GM18858 (cell line): ENCODE data around the gene LELP1.
"Not testable (repeated sequence)": the region's sequence is repeated elsewhere in the genome, so short reads cannot be mapped to it uniquely, and the experiment has no call there.

ENCODE experiments used
- ATAC-seq: cut with Tn5 transposase; IDR thresholded peaks from one replicate; pipeline ENCODE4 v1.9.1; 2021; ENCODE audit not compliant: unreplicated experiment

Gene LELP1

GRCh38 chr1:153228491-153228890 lies 25.3 kb downstream of the LELP1 start:
- no peak for ATAC-seq

GRCh38 chr1:153229076-153229829 lies 26.0 kb downstream of the LELP1 start:
- ATAC-seq: not testable (repeated sequence)

DNA sequence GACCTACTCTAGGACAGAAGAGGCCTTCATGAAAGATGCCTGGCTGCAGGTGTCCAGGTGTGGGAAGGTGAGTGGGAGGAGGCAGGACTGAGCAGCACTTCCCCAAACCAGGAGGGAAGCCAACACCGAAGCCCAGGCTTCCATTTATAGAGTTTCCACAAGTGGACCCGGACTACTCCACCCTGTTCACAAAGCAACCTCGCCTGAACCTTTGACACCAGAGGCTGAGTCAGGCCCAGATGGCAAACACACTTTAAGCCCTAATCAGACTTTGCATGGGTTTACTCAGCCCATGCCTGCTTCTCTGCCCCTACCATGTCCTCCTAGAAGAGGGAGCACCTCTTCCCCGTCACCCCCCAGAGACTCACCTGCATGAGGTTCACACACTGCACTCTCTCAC lies 28.1 kb downstream of the LELP1 start:
- no peak for ATAC-seq

- no peak for ATAC-seq
Measured at GRCh38 chr1:153231785-153232184, 28.6 kb downstream of the LELP1 start.

GRCh38 chr1:153232553-153232952 lies 29.3 kb downstream of the LELP1 start:
- no peak for ATAC-seq

GRCh38 chr1:153233448-153233847 lies 30.2 kb downstream of the LELP1 start:
- no peak for ATAC-seq

GRCh38 chr1:153238527-153238926 lies 35.3 kb downstream of the LELP1 start:
- ATAC-seq: no peak

DNA sequence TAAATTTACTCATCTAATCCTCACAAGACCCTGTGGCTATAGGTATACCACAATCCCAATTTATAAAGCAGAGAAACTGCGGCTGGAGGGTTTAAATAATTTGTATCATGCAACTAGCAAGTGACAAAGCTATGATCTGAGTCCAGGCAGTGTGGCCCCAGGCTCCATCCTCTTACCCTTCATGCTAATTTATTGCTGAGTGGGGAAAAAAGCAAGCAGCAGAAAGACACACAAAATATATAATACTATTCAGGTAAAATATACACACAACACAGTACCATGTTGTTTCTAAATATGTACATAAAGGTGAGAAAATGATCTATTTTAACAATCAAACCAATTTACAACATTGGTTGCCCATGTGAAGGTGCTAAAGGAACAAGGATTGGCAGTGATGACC lies 38.9 kb downstream of the LELP1 start:
- ATAC-seq: no peak

DNA sequence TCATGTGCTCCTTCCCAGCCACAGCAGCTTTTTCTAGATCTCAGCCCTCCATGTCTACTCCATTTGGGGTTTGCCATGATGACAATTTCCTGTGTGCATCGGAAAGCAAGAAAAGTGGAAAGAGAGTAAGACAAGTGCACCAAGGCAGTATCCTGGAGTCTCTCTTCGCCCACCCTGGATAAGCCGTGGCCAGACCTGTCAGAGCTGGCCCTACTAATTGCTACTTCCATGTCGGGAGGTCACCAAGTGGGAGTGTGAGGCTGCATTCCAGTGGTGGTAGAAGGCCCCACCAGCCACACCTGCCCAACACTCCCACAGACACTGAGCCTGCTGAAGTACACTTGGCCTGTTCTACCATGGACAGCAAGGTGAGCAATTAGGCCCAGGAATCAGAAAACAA lies 42.2 kb downstream of the LELP1 start:
- no peak for ATAC-seq

- ATAC-seq: no peak
Measured at GRCh38 chr1:153246018-153246417, 42.8 kb downstream of the LELP1 start.

DNA sequence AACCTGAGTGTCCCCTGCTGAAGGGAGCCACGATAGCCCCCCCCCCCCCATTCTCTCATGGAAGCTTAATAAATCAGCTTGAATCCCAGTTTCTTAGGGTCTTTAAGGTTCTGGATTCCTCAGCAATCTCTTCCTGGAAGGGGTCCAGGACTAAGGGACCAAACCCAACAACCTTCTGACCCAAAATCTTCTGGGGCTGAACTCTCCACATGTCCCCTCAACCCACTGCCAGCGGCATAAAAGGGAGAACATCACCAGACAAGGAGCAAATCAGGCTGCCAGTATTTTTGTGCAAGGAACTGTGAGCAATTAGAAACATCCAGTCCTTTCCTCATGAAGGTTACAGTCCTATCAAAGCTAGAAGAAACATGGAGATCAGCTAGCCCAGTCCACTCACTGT lies 43.6 kb downstream of the LELP1 start:
- no peak for ATAC-seq

DNA sequence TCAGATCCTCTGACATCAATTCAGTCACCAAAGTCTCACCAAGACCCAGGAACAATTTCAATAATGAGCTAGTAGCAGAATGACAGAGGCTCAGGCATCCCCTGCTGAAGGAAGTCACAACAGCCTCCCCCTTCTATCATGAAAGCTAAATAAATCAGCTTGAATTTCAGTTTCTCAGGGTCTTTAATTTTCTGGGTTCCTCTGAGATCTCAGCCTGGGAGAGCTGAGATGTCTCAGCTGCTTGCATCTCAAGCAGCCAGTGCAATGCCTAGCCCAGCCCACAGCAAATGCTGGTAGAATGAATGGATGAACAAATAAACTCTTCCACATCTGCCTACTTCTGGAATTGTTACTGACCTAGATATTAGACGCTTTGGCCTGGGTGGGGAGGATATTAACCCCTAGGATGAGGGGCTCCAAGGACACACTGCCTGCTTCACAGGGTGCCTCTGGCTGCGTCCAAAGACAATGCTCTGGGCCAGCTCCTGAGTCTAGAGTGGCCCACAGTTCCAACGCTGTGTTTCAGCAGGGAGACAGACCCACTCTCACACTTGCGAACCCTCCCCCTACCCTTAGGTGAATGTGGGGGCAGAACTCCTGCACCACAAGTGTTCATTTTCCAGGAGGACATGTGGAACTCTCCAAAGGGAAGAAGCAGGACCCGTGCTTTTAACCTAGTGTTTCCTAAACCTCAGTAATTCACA lies 45.1 kb downstream of the LELP1 start:
- ATAC-seq: no peak

DNA sequence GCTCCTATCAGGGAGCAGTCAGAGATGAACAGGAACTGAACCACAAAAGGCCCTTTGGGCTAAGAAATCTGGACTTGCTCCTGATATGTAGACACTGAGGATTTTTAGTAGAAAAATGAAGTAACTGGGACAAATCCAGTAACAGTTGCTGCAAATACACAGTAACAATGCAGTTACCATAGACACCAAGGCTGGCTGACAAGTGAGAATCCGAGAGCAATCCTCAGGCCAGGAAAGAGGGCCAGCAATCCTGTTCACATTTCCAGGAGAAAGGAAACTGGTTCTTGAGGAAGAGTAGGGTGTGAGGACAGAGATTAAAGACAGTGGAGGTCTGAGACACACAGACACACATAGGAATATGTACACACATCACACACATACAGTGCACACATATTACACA lies 46.9 kb downstream of the LELP1 start:
- no peak for ATAC-seq

GRCh38 chr1:153251087-153251486 lies 47.9 kb downstream of the LELP1 start:
- ATAC-seq: no peak

- ATAC-seq: no peak
Measured at GRCh38 chr1:153251562-153251961, 48.3 kb downstream of the LELP1 start.

DNA sequence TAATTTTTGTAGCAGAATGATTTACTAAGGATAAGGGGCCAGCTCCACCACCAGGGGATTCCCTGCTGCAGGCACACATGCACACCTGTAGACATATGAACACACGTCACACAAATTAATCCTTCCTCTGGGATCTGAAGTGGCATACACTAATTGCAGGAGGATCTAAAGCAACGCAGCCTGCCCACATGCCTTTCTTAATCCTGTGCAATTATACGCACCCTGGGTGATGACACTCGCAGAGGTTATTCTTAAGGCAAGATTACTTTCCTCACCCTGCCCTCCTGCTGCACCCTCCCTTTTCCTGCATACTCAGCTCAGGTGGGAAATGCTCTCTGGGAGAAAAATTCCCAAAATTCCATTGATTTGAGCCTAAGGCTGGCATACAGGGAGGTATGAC lies 48.8 kb downstream of the LELP1 start:
- ATAC-seq: no peak

- no peak for ATAC-seq
Measured at GRCh38 chr1:153253076-153253475, 49.8 kb downstream of the LELP1 start.

DNA sequence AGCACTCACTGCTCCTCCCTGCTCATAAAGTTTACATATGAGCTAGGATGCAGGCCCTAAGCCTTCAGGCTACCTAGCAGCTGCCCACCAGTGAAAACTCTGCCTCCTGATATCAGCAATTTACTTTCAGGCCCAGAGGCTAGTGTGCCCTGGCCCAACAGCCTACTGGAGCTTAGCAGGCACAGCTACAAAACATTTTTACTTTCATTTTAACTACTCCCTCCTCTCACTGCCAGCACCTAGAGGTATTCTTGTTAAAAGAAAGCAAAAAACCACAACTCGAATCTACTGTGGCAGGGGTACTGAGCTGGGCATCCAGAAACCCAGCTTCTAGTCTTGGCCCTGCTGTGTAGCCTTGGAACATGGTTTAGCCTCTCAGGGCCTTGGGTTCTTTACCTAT lies 50.5 kb downstream of the LELP1 start:
- ATAC-seq: no peak
